ENCODE measurements around the gene MADD. TPM values are rescaled to one million over a fixed set of nuclear protein-coding genes. Genes with fewer than 3 reads are reported as not detected.

The MADD gene
- total RNA-seq, 1 donor from 2014 or later: 29.6 TPM

DNA sequence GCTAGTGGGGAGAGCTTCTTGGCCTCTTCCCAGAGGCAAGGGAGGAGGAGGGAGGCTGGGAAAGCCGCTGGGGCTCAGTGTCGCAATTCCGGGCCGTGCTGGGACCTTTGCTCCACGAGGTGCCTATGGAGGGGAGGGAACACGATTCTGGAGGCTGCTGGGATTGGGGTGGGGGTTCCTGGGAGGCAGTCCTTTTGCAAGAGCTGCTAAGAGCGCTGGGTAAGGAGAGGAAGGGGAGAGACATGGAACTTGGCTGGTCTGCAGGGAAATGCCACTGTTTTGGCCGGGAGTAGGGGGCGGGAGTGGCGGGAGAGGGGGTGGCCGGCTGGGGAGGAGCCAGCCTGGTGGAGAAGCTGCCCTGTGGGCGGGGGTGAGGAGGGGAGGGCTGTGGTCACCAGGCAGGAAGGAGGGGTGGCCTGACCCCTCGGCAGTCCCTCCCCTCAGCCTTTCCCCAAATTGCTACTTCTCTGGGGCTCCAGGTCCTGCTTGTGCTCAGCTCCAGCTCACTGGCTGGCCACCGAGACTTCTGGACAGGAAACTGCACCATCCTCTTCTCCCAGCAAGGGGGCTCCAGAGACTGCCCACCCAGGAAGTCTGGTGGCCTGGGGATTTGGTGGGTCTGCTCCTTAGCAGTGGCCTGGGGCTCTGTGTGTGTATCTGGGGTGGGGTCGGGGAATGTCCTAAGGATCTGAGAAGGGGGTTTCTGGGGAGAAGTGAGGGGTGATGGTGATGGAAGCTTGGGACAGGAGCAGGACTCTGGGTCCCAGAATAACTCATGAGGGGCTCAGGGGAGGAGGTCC is 12.2 kb upstream of the MADD start, which contains the start of gene NR1H3:
Gene NR1H3 (plus strand): TSS at position 480 of the 800 bp plus-strand sequence. CDS start 1,221 bp downstream, outside the sequence.
- Mint-ChIP-seq H3K4me1 (ENCODE audit: low read depth) (peaks cover 31% of the 10 kb centered on the region), H3K4me3 (ENCODE audit: unreplicated experiment) (peak within 1 kb of the TSS; percentile 53), H3K36me3 (ENCODE audit: low read depth) (no peaks in the 10 kb centered on the region), H3K27me3 (ENCODE audit: low read depth) (no peaks in the 10 kb centered on the region), H3K9me3 (ENCODE audit: low read depth) (no peaks in the 10 kb centered on the region), H3K27ac (ENCODE audit: unreplicated experiment) (peak within 1 kb of the TSS; percentile 51)
- TF ChIP-seq, protein P1, sequence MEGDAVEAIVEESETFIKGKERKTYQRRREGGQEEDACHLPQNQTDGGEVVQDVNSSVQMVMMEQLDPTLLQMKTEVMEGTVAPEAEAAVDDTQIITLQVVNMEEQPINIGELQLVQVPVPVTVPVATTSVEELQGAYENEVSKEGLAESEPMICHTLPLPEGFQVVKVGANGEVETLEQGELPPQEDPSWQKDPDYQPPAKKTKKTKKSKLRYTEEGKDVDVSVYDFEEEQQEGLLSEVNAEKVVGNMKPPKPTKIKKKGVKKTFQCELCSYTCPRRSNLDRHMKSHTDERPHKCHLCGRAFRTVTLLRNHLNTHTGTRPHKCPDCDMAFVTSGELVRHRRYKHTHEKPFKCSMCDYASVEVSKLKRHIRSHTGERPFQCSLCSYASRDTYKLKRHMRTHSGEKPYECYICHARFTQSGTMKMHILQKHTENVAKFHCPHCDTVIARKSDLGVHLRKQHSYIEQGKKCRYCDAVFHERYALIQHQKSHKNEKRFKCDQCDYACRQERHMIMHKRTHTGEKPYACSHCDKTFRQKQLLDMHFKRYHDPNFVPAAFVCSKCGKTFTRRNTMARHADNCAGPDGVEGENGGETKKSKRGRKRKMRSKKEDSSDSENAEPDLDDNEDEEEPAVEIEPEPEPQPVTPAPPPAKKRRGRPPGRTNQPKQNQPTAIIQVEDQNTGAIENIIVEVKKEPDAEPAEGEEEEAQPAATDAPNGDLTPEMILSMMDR (IDR thresholded peaks at IDR 0.05): peak; percentile 82
- DNase-seq (ENCODE audit: low spot score): peak; percentile 76

DNA sequence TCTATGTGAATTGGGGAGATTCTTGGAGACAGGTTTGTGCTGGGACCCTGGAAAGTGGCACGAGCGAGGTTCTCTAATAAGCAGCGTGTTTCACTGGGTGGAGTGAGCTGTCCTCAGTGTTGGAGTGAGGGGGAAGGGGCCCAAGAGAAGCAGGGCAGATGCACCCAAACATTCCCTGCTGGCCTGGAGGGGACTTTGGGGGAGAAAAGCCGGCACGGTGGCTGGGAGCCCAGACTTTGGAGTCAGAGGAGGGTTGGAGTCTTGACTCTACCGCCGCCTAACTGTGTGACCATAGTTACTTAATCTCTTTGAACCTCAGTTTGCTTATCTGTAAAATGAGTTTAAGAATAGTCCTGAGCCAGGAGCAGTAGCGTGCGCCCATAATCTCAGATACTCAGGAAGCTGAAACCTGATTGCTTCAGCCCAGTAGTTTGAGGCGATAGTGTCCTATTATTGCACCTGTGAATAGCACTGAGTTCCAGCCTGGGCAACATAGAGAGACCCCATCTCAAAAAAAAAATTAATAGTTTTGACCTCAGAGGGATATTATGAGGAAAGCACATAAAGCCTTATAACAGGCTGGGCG is 11.5 kb upstream of the MADD start:
- H3K27me3 Mint-ChIP-seq (ENCODE audit: low read depth): no peaks in the 10 kb centered on the region
- H3K4me1 Mint-ChIP-seq (ENCODE audit: low read depth): peaks cover 31% of the 10 kb centered on the region
- H3K27ac Mint-ChIP-seq (ENCODE audit: unreplicated experiment): no peak overlapping the region
- H3K36me3 Mint-ChIP-seq (ENCODE audit: low read depth): no peaks in the 10 kb centered on the region
- H3K9me3 Mint-ChIP-seq (ENCODE audit: low read depth): no peaks in the 10 kb centered on the region
- peak; percentile 40 for DNase-seq (ENCODE audit: low spot score)
- H3K4me3 Mint-ChIP-seq (ENCODE audit: unreplicated experiment): no peak overlapping the region
- TF ChIP-seq, protein P1 (IDR thresholded peaks at IDR 0.05): no peak

DNA sequence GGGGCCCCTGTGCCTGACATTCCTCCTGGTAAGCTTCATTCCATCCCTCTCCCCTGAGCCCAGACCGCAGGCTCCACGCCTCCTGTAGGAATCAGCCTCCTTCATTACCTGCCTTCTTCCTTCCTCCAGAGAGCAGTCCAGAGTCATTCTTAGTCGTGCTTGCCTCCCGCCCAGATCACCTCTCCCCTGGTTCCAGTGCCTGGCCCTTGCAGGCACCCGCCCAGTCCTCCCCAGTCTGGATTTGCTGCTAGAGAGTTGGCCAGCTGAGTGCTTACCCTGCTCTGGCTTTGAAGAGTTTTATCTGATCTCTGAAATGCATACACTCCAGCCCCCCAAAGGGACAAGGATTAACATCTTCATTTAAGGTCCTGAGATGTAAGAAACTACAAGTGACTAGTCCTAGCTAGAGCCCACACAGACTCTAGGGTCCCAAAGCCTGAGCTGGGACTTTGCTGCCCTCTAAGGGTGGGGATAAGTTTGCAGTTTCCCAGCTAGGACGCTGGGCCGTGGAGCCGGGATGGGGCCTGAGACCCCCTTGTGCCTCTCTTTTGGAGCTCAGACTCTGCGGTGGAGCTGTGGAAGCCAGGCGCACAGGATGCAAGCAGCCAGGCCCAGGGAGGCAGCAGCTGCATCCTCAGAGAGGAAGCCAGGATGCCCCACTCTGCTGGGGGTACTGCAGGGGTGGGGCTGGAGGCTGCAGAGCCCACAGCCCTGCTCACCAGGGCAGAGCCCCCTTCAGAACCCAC is 10.5 kb upstream of the MADD start:
- Mint-ChIP-seq H3K36me3 (ENCODE audit: low read depth) (no peaks in the 10 kb centered on the region), H3K27ac (ENCODE audit: unreplicated experiment) (no peak overlapping the region), H3K27me3 (ENCODE audit: low read depth) (no peaks in the 10 kb centered on the region), H3K4me1 (ENCODE audit: low read depth) (peaks cover 27% of the 10 kb centered on the region), H3K4me3 (ENCODE audit: unreplicated experiment) (no peak overlapping the region), H3K9me3 (ENCODE audit: low read depth) (no peaks in the 10 kb centered on the region)
- TF ChIP-seq, protein P1 (IDR thresholded peaks at IDR 0.05): peak; percentile 84
- DNase-seq (ENCODE audit: low spot score): peak; percentile 59

DNA sequence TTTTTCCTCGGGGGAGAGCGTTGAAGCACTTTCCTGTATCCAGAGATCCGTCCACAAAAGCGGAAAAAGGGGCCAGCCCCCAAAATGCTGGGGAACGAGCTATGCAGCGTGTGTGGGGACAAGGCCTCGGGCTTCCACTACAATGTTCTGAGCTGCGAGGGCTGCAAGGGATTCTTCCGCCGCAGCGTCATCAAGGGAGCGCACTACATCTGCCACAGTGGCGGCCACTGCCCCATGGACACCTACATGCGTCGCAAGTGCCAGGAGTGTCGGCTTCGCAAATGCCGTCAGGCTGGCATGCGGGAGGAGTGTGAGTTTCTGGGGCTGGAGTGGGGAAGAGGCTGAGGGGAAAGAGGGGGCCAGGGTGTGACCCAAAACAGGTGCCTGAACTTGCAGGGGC is 9.6 kb upstream of the MADD start:
- Mint-ChIP-seq H3K36me3 (ENCODE audit: low read depth) (no peaks in the 10 kb centered on the region), H3K9me3 (ENCODE audit: low read depth) (no peaks in the 10 kb centered on the region), H3K27ac (ENCODE audit: unreplicated experiment) (no peak overlapping the region), H3K4me1 (ENCODE audit: low read depth) (peaks cover 27% of the 10 kb centered on the region), H3K27me3 (ENCODE audit: low read depth) (no peaks in the 10 kb centered on the region), H3K4me3 (ENCODE audit: unreplicated experiment) (no peak overlapping the region)
- peak; percentile 79 for DNase-seq (ENCODE audit: low spot score)
- TF ChIP-seq, protein P1 (IDR thresholded peaks at IDR 0.05): no peak

DNA sequence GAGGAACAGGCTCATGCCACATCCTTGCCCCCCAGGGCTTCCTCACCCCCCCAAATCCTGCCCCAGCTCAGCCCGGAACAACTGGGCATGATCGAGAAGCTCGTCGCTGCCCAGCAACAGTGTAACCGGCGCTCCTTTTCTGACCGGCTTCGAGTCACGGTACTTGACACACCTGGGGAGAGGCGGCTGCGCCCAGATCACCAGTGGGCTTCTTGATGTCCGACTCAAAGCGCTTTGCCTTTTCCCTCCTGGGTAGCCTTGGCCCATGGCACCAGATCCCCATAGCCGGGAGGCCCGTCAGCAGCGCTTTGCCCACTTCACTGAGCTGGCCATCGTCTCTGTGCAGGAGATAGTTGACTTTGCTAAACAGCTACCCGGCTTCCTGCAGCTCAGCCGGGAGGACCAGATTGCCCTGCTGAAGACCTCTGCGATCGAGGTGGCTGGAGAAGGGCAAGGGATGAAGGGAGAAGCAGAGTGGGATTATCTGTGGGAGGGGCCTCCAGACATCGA is 8.6 kb upstream of the MADD start:
- Mint-ChIP-seq H3K9me3 (ENCODE audit: low read depth) (no peaks in the 10 kb centered on the region), H3K27me3 (ENCODE audit: low read depth) (no peaks in the 10 kb centered on the region), H3K4me3 (ENCODE audit: unreplicated experiment) (no peak overlapping the region), H3K4me1 (ENCODE audit: low read depth) (peaks cover 28% of the 10 kb centered on the region), H3K27ac (ENCODE audit: unreplicated experiment) (no peak overlapping the region), H3K36me3 (ENCODE audit: low read depth) (no peaks in the 10 kb centered on the region)
- TF ChIP-seq, protein P1 (IDR thresholded peaks at IDR 0.05): no peak
- DNase-seq (ENCODE audit: low spot score): peak; percentile 74

Data from chondrocyte (in vitro differentiated cells).